Endothelial cell of umbilical vein (primary cell): ENCODE measurements around the gene ZSWIM4.

Source experiments
- EZH2 ChIP-seq: IDR thresholded peaks from 2 replicates; pipeline ENCODE4 v1.6.1; 2012; ENCODE audit warnings: borderline replicate concordance, low read depth, mild to moderate bottlenecking, moderate library complexity, low read length, inconsistent platforms; ENCODE audit not compliant: severe bottlenecking
- FOS ChIP-seq: IDR thresholded peaks from 2 replicates; pipeline ENCODE4 v1.6.1; 2011; ENCODE audit warnings: mild to moderate bottlenecking, low read length, moderate library complexity, borderline replicate concordance; ENCODE audit not compliant: insufficient read depth
- MYC ChIP-seq: IDR thresholded peaks from one replicate; pipeline ENCODE4 v1.6.1; 2011; ENCODE audit warnings: mild to moderate bottlenecking, low read depth, low read length
- POLR2A ChIP-seq: IDR thresholded peaks from 2 replicates; pipeline ENCODE4 v1.6.1; 2012; ENCODE audit warnings: low read depth, mild to moderate bottlenecking, control low read depth, low read length
- TF ChIP-seq, protein P1 (sequence below), 2 donors: IDR thresholded peaks; 1 replicate in 1 of 2; 2 replicates in 1 of 2; pipeline ENCODE4 v1.5.1; 2011; ENCODE audit warnings: low read length in 2 of 2, mild to moderate bottlenecking in 2 of 2, moderate library complexity in 2 of 2, control low read depth in 1 of 2, inconsistent platforms in 1 of 2, low read depth in 1 of 2; ENCODE audit not compliant: insufficient read depth in 1 of 2; ENCODE audit errors: extremely low read depth in 1 of 2

DNA sequence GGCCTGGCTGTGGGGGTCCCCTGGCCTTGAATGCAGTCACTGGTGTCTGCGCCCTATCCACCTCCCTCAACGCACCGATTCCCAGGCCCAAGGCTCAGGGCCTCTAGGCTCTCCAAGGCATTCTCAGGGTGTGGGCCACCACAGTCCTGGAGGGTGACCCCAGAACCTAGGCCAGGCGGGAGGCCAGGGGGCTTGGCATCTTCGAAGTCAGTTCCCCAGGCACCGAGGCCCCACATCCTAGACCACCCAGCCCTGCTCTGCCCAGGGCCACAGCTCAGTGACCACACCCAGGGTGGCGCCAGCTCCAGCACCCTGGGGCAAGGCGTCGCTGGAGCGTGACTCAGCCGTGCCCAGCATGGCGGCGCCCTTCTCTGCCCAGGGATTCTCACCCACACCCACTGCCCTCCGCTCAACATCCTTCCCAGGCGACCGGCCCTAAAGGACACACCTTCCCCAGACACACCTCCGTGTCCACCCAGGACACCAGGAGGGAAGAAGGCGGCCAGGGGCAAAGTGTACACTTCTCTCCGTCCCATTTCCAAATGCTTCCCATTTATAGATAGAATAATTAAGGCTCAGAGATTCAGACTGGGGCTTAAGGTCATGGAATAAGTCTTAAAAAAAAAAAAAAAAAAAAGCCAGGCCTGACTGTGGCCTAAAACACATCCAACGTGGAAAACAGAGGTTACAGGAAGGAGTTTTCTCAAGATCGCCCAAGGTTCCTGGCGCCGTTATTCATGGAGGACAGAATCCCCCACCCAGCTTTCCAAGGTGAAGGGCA, 45.3 kb downstream of the ZSWIM4 start:
- TF ChIP-seq, protein P1, sequence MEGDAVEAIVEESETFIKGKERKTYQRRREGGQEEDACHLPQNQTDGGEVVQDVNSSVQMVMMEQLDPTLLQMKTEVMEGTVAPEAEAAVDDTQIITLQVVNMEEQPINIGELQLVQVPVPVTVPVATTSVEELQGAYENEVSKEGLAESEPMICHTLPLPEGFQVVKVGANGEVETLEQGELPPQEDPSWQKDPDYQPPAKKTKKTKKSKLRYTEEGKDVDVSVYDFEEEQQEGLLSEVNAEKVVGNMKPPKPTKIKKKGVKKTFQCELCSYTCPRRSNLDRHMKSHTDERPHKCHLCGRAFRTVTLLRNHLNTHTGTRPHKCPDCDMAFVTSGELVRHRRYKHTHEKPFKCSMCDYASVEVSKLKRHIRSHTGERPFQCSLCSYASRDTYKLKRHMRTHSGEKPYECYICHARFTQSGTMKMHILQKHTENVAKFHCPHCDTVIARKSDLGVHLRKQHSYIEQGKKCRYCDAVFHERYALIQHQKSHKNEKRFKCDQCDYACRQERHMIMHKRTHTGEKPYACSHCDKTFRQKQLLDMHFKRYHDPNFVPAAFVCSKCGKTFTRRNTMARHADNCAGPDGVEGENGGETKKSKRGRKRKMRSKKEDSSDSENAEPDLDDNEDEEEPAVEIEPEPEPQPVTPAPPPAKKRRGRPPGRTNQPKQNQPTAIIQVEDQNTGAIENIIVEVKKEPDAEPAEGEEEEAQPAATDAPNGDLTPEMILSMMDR (IDR thresholded peaks at IDR 0.05; ENCODE audit: extremely low read depth in 1 of 2, insufficient read depth in 1 of 2, low read depth in 1 of 2, low read length in 2 of 2): no peak
- TF ChIP-seq MYC (no peak), EZH2 (no peak), POLR2A (peak; percentile 0), FOS (peak; percentile 34)
